HEK293 (cell line): ENCODE results near the gene ATP8B4.

ENCODE experiments used
- ZNF596 ChIP-seq: fragments of 450-650 bp; IDR thresholded peaks from 2 replicates; pipeline ENCODE4 v1.5.0; 2018; ENCODE audit warnings: missing biosample characterization, mild to moderate bottlenecking, missing genetic modification characterization, moderate library complexity
- TF ChIP-seq, protein P1 (sequence below): fragments of 450-650 bp; formaldehyde crosslinking; IDR thresholded peaks from 2 replicates; pipeline ENCODE4 v1.5.1; 2016; ENCODE audit warnings: missing biosample characterization, missing genetic modification characterization

DNA sequence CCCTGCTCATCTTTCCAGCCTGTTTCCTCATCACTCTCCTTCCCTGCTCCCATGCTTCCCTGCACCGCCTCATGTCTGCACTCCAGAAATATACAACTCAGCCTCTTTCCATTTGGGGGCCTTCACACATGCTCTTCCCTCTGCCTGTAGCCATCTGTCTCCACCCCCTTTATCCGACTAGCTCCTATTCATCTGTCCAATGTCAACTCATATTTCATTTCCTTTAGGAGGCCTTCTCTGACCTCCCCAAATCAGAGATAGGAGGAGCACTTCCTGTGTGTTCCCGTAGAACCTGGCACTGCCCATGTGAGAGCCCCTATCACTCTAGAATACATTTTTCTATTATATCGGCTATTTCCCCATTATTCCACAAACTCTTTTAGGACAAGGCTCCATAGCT lies 10.6 kb downstream of the ATP8B4 start:
- TF ChIP-seq, protein P1, sequence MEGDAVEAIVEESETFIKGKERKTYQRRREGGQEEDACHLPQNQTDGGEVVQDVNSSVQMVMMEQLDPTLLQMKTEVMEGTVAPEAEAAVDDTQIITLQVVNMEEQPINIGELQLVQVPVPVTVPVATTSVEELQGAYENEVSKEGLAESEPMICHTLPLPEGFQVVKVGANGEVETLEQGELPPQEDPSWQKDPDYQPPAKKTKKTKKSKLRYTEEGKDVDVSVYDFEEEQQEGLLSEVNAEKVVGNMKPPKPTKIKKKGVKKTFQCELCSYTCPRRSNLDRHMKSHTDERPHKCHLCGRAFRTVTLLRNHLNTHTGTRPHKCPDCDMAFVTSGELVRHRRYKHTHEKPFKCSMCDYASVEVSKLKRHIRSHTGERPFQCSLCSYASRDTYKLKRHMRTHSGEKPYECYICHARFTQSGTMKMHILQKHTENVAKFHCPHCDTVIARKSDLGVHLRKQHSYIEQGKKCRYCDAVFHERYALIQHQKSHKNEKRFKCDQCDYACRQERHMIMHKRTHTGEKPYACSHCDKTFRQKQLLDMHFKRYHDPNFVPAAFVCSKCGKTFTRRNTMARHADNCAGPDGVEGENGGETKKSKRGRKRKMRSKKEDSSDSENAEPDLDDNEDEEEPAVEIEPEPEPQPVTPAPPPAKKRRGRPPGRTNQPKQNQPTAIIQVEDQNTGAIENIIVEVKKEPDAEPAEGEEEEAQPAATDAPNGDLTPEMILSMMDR (tag by site-specific recombination), result no peak
- no peak for TF ChIP-seq ZNF596 (tag by site-specific recombination)
